Measurements from ENCODE around the gene BRINP2.

DNA sequence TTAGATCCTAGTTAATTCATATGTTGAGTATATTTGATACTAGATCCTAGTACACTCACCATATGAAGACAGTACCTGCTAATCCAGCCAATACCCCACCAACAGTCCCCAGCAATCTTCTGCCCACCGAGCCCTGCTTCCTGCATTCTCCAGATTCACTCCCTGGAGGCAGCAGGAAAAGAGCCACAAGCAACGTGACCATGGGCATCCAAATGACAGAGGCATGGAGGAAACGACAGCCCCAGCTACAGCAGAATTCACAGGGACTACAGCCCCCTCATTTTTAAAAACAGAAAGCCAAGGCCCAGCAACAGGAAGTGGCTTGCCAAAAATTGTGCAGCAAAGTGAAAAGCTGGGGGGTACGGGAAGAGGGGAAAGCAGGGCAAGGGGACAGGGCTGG is 35.5 kb upstream of the BRINP2 start:
- TF ChIP-seq YY1 (IDR thresholded peaks at IDR 0.05; ENCODE audit: low read depth, low read length): no peak
- no peak for TF ChIP-seq EP300 (IDR thresholded peaks at IDR 0.05; ENCODE audit: borderline replicate concordance in 1 of 2, low read depth in 2 of 2, low read length in 2 of 2)
- TF ChIP-seq, protein P1, sequence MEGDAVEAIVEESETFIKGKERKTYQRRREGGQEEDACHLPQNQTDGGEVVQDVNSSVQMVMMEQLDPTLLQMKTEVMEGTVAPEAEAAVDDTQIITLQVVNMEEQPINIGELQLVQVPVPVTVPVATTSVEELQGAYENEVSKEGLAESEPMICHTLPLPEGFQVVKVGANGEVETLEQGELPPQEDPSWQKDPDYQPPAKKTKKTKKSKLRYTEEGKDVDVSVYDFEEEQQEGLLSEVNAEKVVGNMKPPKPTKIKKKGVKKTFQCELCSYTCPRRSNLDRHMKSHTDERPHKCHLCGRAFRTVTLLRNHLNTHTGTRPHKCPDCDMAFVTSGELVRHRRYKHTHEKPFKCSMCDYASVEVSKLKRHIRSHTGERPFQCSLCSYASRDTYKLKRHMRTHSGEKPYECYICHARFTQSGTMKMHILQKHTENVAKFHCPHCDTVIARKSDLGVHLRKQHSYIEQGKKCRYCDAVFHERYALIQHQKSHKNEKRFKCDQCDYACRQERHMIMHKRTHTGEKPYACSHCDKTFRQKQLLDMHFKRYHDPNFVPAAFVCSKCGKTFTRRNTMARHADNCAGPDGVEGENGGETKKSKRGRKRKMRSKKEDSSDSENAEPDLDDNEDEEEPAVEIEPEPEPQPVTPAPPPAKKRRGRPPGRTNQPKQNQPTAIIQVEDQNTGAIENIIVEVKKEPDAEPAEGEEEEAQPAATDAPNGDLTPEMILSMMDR (IDR thresholded peaks at IDR 0.05; ENCODE audit: control extremely low read depth in 1 of 3, insufficient read depth in 1 of 3, low read depth in 1 of 3, low read length in 3 of 3): no peak
- no peak for TF ChIP-seq TBP (IDR thresholded peaks at IDR 0.05; ENCODE audit: low read depth, low read length)
- no peak for TF ChIP-seq RAD21 (IDR thresholded peaks at IDR 0.05 in 1 of 2, conservative IDR thresholded peaks at IDR 0.05 in 1 of 2; ENCODE audit: low read depth in 2 of 2, low read length in 2 of 2)
- TF ChIP-seq EGR1 (IDR thresholded peaks at IDR 0.05; ENCODE audit: borderline replicate concordance, low read depth, low read length): no peak
- TF ChIP-seq HDAC2 (IDR thresholded peaks at IDR 0.05; ENCODE audit: borderline replicate concordance in 1 of 2, low read depth in 2 of 2, low read length in 2 of 2): no peak
- TF ChIP-seq POLR2AphosphoS5 (IDR thresholded peaks at IDR 0.05; ENCODE audit: low read depth, low read length): no peak
- TF ChIP-seq KDM1A (IDR thresholded peaks at IDR 0.05; ENCODE audit: borderline replicate concordance, low read length): no peak
- no peak for TF ChIP-seq JUN (IDR thresholded peaks at IDR 0.05; ENCODE audit: low read depth, low read length)
- TF ChIP-seq SIN3A (conservative IDR thresholded peaks at IDR 0.05 in 1 of 2, IDR thresholded peaks at IDR 0.05 in 1 of 2; ENCODE audit: low read depth in 1 of 2, low read length in 2 of 2): no peak
- no peak for TF ChIP-seq EZH2 (IDR thresholded peaks at IDR 0.05; ENCODE audit: low read depth, low read length, severe bottlenecking)
- no peak for TF ChIP-seq GABPA (IDR thresholded peaks at IDR 0.05; ENCODE audit: borderline replicate concordance, insufficient read depth, low read length)
- no peak for TF ChIP-seq BRCA1 (IDR thresholded peaks at IDR 0.05; ENCODE audit: low read depth, low read length)

Measured in H1 (cell line).